ENCODE data around the gene GLG1.

The GLG1 gene

DNA sequence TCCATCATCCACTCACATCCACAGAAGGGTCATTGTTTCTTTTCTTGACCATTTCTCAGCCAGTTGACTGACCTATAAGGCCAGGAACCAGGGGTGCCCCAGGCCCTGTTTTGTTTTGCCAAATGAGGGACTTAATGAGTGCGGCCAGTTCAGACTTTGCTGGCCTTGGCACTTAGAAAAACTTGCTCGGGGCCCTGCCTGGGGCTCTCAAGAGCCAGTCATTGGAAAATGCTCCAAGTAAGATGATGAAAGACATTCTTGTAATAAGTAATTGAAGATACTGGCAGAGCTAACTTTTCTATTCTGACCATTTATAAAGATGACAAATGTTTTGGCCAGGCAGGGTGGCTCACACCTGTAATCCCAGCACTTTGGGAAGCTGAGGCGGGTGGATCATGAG lies 156.7 kb downstream of the GLG1 start:
- TF ChIP-seq CEBPB (IDR thresholded peaks at IDR 0.05) (no peak), YY1 (IDR thresholded peaks at IDR 0.05; ENCODE audit: low read depth) (no peak), CREB1 (IDR thresholded peaks at IDR 0.05; ENCODE audit: low read depth) (no peak), TAF1 (IDR thresholded peaks at IDR 0.05; ENCODE audit: low read depth) (no peak), TCF12 (IDR thresholded peaks at IDR 0.05; ENCODE audit: low read depth) (no peak), EP300 (IDR thresholded peaks at IDR 0.05; ENCODE audit: borderline replicate concordance) (no peak), TEAD4 (IDR thresholded peaks at IDR 0.05) (no peak), EGR1 (IDR thresholded peaks at IDR 0.05) (no peak), NFIC (IDR thresholded peaks at IDR 0.05) (no peak), ZBTB7A (IDR thresholded peaks at IDR 0.05; ENCODE audit: low read depth) (no peak), RAD21 (IDR thresholded peaks at IDR 0.05; ENCODE audit: low read depth) (no peak), FOXM1 (IDR thresholded peaks at IDR 0.05; ENCODE audit: borderline replicate concordance, low read depth) (no peak)
- TF ChIP-seq, protein P1, sequence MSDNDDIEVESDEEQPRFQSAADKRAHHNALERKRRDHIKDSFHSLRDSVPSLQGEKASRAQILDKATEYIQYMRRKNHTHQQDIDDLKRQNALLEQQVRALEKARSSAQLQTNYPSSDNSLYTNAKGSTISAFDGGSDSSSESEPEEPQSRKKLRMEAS (IDR thresholded peaks at IDR 0.05) = no peak
- TF ChIP-seq, protein P2, sequence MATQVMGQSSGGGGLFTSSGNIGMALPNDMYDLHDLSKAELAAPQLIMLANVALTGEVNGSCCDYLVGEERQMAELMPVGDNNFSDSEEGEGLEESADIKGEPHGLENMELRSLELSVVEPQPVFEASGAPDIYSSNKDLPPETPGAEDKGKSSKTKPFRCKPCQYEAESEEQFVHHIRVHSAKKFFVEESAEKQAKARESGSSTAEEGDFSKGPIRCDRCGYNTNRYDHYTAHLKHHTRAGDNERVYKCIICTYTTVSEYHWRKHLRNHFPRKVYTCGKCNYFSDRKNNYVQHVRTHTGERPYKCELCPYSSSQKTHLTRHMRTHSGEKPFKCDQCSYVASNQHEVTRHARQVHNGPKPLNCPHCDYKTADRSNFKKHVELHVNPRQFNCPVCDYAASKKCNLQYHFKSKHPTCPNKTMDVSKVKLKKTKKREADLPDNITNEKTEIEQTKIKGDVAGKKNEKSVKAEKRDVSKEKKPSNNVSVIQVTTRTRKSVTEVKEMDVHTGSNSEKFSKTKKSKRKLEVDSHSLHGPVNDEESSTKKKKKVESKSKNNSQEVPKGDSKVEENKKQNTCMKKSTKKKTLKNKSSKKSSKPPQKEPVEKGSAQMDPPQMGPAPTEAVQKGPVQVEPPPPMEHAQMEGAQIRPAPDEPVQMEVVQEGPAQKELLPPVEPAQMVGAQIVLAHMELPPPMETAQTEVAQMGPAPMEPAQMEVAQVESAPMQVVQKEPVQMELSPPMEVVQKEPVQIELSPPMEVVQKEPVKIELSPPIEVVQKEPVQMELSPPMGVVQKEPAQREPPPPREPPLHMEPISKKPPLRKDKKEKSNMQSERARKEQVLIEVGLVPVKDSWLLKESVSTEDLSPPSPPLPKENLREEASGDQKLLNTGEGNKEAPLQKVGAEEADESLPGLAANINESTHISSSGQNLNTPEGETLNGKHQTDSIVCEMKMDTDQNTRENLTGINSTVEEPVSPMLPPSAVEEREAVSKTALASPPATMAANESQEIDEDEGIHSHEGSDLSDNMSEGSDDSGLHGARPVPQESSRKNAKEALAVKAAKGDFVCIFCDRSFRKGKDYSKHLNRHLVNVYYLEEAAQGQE (IDR thresholded peaks at IDR 0.05; ENCODE audit: low read depth) = no peak
- TF ChIP-seq, protein P3, sequence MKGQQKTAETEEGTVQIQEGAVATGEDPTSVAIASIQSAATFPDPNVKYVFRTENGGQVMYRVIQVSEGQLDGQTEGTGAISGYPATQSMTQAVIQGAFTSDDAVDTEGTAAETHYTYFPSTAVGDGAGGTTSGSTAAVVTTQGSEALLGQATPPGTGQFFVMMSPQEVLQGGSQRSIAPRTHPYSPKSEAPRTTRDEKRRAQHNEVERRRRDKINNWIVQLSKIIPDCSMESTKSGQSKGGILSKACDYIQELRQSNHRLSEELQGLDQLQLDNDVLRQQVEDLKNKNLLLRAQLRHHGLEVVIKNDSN (IDR thresholded peaks at IDR 0.05) = no peak

DNA sequence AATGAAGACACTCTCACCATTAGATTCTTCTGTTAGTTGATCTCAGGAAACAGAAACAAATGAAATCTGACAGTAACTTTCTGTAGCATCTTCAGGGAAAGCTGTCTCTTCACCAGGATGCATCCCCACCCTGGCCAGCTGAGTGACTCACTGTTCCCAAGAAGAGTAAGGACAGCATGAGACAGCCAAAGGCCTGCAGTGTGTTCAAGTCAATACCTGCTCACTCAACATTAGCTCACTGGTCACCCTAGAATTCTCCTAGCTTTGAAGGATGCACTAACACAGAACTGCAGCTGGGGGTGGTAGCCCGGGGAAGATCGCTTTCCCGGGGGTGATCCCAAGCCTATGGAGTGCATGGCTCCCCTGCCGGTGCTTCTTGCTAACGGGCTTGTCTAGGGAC lies 157.4 kb downstream of the GLG1 start:
- no peak for TF ChIP-seq TCF12 (IDR thresholded peaks at IDR 0.05; ENCODE audit: low read depth)
- no peak for TF ChIP-seq EGR1 (IDR thresholded peaks at IDR 0.05)
- no peak for TF ChIP-seq TAF1 (IDR thresholded peaks at IDR 0.05; ENCODE audit: low read depth)
- no peak for TF ChIP-seq CREB1 (IDR thresholded peaks at IDR 0.05; ENCODE audit: low read depth)
- TF ChIP-seq, protein P2 (IDR thresholded peaks at IDR 0.05; ENCODE audit: low read depth) = no peak
- TF ChIP-seq TEAD4 (IDR thresholded peaks at IDR 0.05) = no peak
- TF ChIP-seq RAD21 (IDR thresholded peaks at IDR 0.05; ENCODE audit: low read depth) = no peak
- TF ChIP-seq CEBPB (IDR thresholded peaks at IDR 0.05) = no peak
- TF ChIP-seq, protein P3 (IDR thresholded peaks at IDR 0.05) = no peak
- no peak for TF ChIP-seq NFIC (IDR thresholded peaks at IDR 0.05)
- no peak for TF ChIP-seq YY1 (IDR thresholded peaks at IDR 0.05; ENCODE audit: low read depth)
- TF ChIP-seq EP300 (IDR thresholded peaks at IDR 0.05; ENCODE audit: borderline replicate concordance) = no peak

DNA sequence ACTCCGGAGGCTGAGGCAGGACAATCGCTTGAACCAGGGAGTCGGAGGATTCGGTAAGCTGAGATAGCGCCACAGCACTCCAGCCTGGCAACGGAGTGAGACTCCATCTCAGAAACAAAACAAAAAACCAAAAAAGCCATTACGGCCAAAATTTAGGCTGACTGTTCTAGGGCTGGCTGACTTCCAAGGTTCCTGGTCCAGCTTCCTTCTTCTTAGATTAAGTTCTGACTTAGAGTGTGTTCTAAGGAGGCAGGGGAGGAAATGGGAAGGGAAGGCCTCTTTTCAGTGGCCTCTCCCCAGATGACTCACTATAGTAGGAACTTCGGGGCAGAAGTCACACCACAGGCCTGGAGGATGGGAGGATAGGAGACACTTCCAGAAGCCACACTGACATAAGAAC lies 157.9 kb downstream of the GLG1 start:
- TF ChIP-seq ZBTB7A (IDR thresholded peaks at IDR 0.05; ENCODE audit: low read depth) = no peak

DNA sequence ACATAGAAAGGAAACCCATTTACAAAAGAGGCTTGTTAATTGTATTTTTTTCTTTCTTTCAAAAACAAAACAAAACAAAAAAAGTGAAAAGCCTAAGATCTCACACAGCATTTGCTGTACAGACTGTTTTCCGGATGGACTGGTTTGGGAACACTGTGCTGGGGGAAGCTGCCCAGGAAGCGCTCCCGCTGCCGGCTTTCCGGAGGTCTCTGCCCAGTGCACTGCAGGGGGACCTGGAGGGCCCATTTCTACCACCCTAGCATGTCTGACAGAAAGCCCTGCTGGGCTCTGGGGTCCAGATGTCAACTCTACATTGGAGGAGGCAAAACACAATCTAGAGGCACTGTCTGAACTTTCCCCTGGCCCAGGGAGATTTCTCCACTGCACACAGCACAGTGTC lies 159.3 kb downstream of the GLG1 start:
- TF ChIP-seq TAF1 (IDR thresholded peaks at IDR 0.05; ENCODE audit: low read depth) (no peak), NFIC (IDR thresholded peaks at IDR 0.05) (no peak), ZBTB7A (IDR thresholded peaks at IDR 0.05; ENCODE audit: low read depth) (no peak), YY1 (IDR thresholded peaks at IDR 0.05; ENCODE audit: low read depth) (no peak), FOXM1 (IDR thresholded peaks at IDR 0.05; ENCODE audit: borderline replicate concordance, low read depth) (no peak), EP300 (IDR thresholded peaks at IDR 0.05; ENCODE audit: borderline replicate concordance) (no peak), TCF12 (IDR thresholded peaks at IDR 0.05; ENCODE audit: low read depth) (no peak), EGR1 (IDR thresholded peaks at IDR 0.05) (no peak), TEAD4 (IDR thresholded peaks at IDR 0.05) (no peak), CEBPB (IDR thresholded peaks at IDR 0.05) (no peak), RAD21 (IDR thresholded peaks at IDR 0.05; ENCODE audit: low read depth) (no peak), CREB1 (IDR thresholded peaks at IDR 0.05; ENCODE audit: low read depth) (no peak)
- TF ChIP-seq, protein P2 (IDR thresholded peaks at IDR 0.05; ENCODE audit: low read depth) = no peak
- TF ChIP-seq, protein P1 (IDR thresholded peaks at IDR 0.05) = no peak
- TF ChIP-seq, protein P3 (IDR thresholded peaks at IDR 0.05) = no peak
